GM13977 (cell line): ENCODE measurements around the gene TMEM175.

ENCODE experiments used
- DNase-seq: peaks from one replicate; pipeline ENCODE4 v3.0.0; 2012; ENCODE audit warnings: low spot score
- in situ Hi-C: fragments of 300-500 bp; cut with MboI; formaldehyde crosslinking; loops from one replicate; pipeline ENCODE4 v1.12.0; 2022; ENCODE audit warnings: low sequenced_read_pairs, low pct_unique_long_range_greater_than_20kb, mixed read lengths, inconsistent platforms; ENCODE audit not compliant: unreplicated experiment
- TF ChIP-seq, protein P1 (sequence below): IDR thresholded peaks from 2 replicates; pipeline ENCODE4 v1.5.1; 2012; ENCODE audit warnings: mild to moderate bottlenecking, control low read depth; ENCODE audit not compliant: insufficient read depth; ENCODE audit errors: extremely low read depth, missing control alignments

The TMEM175 gene

DNA sequence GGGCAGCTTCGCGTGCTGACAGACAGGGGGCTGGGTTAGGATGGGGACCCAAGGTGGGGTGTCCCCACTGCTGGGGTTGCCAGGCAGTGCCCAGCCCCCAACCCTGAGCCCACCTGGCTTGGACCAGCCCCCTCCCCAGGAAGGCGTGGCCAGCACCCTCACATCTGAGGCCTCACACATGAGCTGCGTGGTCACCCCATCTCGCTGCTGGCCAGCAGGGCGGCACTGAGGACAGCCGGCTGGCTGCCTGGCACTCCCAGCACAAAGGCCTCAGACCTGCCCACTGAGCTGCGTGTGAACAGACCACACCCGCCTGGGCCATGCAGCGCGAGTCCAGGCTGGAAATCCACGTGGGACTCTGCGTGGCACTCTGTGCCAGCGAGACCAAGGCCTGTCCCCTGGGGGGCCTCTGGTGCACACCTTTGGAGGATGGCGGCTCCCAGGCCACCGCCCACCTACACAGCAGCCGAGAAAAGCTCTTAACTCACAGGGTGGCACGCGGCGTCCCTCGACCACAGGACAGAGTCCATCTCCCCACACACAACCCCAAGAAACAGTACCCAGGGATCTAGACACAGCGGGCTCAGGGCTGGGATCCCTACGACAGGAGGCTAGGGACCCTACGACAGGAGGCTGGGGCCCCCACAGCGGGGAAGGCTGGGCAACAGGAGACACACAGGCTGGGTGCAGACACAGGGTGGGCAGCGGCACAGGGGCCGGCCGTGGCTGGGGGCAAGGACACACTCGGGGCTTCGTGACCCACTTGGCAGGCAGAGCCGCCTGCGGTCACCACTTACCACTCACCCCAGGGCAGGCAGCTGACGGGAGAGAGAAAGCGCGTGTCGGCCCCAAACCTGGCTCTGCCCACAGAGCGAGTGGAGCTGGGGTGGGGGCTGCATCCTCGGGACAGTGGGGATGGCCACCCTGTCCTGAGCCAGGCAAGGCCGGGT is 31.3 kb downstream of the TMEM175 start:
- DNase-seq: no peak
- in situ Hi-C loops: no loop called here
- TF ChIP-seq, protein P1, sequence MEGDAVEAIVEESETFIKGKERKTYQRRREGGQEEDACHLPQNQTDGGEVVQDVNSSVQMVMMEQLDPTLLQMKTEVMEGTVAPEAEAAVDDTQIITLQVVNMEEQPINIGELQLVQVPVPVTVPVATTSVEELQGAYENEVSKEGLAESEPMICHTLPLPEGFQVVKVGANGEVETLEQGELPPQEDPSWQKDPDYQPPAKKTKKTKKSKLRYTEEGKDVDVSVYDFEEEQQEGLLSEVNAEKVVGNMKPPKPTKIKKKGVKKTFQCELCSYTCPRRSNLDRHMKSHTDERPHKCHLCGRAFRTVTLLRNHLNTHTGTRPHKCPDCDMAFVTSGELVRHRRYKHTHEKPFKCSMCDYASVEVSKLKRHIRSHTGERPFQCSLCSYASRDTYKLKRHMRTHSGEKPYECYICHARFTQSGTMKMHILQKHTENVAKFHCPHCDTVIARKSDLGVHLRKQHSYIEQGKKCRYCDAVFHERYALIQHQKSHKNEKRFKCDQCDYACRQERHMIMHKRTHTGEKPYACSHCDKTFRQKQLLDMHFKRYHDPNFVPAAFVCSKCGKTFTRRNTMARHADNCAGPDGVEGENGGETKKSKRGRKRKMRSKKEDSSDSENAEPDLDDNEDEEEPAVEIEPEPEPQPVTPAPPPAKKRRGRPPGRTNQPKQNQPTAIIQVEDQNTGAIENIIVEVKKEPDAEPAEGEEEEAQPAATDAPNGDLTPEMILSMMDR: no peak

DNA sequence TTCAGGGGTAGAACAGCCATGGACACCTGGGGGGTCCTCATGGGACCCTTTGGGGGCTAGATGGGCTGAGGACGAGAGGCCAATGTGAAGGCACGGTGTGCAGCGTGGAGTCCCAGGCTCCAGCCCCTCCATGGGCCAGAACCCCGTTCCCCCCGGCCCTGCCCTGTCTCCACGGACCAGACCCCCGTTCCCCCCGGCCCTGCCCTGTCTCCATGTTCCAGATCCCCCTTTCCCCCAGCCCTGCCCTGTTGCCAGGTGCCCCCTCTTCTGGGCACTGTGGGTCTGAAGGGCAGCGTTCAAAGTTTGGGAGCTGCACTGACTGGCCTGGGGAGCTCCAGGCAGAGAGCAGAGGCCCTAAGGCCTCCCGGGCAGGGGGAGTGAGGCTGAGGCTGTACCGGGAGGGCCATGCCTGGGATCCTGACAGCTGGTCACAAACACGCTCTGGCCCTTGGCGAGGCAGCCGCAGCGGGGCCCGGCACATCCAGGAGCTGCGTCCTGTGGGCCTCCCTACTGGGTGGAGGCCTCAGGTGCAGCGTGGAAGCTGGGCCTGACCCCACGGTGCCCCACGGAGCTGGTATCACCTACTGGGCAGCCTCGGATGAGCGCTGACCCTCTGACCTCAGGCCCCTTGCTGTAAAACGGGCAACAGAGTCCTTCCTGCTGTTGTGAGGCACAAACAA is 32.2 kb downstream of the TMEM175 start:
- TF ChIP-seq, protein P1: no peak
- no peak for DNase-seq
- in situ Hi-C loops: no loop called here

DNA sequence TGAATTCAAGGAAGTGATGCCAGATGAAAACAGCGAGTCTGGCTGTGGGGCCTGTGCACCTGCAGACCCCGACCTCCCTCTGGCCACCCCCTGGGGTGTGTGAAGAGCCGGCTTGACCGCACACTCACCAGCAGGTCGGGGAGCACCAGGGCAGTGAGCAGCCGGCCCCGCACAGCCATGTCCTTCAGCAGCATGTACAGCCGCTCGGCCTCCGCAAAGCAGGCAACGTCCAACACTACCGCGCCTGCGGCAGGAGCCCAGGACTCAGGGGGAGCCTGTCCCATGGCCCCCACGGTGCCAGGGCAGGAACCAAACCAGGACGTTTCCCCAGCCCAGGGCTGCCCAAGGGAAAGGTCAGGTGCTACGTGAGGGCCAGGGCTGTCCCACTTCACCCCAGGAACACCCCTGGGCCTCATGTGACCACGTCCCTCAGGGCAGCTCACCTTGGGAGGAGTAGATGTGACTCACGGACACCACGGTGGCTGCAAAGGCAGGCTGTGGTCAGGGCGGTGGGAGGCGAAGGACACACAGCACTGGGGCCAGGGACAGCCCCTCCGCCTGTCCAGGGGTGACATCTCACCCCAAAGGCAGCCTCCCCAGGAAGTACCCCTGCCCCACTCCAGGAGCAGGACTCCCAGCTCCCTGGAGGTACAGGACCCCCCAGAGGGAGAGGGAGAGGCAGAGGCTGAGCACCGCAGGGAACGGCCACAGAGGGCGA is 32.9 kb downstream of the TMEM175 start:
- TF ChIP-seq, protein P1: no peak
- DNase-seq: no peak
- in situ Hi-C loops: no loop called here

DNA sequence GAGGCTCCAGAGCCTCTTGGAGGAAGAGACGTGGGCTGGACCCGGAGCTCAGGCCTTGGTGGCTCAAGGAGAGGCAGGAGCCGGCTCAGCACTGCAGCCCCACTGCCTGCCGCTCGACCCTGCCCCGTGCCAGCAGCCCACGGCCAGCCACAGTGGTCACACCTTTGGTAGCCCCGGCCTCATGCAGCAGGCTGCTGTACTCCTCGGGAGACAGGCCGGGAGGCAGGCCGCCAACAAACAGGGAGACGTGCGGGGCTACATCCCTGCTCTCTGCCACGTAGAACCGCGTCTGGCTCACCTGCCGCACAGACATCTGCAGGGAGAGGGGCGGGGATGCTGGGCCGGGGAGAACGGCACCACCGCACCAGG is 33.5 kb downstream of the TMEM175 start:
- no peak for DNase-seq
- TF ChIP-seq, protein P1: no peak
- in situ Hi-C loops: no loop called here

DNA sequence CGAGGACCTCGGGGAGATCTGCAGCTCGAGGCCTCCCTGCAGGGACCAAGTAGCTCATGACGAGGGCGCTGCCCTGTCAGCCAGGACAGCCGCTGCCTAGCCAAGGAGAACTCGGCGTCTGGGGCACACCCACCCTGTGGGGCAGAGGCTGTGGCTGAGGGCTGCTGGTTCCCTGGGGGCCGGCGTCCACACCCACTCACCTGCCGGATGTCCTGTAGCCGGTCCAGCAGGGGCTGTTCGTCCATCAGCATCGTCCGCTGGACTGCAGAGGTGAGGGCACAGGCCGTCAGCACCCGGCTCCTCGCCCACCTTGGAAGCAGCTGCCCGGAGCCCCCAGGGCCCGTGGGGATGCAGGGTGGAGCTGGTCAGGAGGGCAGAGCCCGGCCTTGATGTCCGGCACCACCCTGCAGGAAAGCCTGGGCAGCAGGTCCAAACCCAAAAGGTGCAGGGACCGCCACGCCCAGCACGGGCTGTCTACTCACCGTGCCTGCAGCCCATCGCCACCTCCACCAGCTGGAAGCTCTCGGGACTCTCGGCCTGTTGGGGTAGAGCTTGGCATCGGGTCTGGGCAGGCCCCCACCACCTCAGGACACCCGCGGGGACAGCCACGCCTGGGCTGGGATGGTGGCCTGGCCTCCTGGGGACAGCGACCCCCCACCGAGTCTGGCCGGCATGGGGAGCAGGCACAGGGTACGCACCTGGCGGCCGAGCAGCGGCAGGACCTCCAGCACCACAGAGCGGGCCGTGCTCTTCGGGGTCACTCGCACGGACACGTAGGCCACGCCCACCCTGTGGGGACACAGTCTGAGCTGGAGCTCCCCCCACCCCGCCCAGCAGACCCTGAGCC is 34.2 kb downstream of the TMEM175 start:
- in situ Hi-C loops: no loop called here
- no peak for DNase-seq
- TF ChIP-seq, protein P1: no peak
